CD4-positive, alpha-beta T cell treated with Interferon alpha-2 for 1 hour (primary cell): ENCODE results near the gene DIAPH2.
"Not testable (repeated sequence)": the region's sequence is repeated elsewhere in the genome, so short reads cannot be mapped to it uniquely, and the experiment has no call there.

Experiments used
- DNase-seq, 2 donors: peaks; one replicate each; pipeline ENCODE4 v3.0.0-alpha.2; 2020 to 2022

Gene DIAPH2

GRCh38 chrX:96684339-96685209 is at the start of gene DIAPH2:
DIAPH2 (plus strand) TSS chrX:96684842.
- peak; percentile 82 for DNase-seq

DNA sequence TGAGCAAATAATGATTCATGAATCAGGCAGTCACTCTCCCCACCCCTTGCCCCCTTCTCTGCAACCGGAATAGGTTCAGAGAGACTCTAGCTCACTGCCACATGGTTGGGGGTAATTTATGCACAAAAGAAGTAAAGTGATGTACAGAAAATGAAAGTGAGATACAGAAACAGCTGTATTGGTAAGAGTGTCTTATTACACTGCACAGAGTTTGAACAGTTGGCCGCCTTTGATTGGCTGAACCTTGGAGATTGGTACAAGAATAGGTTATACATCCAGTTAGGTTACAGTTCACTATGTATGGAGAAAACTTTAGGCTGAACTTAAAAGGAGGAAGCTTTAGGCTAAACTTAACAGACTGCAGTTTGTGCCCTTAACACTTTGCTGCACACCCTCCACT is 34.6 kb upstream of the DIAPH2 start:
- no peak for DNase-seq

GRCh38 chrX:96655947-96656623 is 28.6 kb upstream of the DIAPH2 start:
- DNase-seq = no peak

DNA sequence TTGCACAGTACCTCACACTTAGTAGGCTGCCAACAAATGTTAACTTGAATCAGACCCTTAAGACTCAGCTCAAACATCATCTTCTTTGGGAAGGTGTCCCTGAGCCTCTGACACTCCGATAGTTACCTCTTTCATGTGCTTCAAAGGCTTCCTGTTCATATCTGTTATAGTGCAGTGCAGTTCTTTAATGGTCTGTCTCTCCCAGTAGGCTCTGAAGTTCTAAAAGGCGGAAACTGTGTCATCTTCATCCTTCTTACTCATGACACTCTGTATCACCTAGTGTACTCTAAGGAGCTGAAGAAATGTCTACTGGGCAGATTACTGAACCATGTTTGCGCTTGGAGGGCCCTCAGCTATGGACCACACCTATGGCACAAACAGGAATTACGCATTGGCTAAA is 2.1 kb upstream of the DIAPH2 start:
- peak in 1 of 2 donors; percentile 33 for DNase-seq

DNA sequence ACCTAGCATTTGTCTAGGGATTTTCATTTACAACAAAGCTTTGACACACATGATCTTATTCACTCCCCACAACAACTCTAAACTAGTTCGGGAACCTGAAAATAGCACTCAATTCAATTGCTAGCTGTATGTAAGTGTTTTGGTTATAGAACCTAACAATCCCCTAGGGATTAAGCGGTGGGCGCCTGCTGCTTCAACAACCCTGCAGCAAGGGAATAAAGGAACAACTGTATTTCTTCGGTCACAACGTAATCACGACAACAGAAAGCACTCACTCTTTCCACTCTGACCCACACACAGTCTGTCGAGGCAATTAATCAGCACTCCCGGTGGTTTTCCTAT is 674 bp upstream of the DIAPH2 start:
- no peak for DNase-seq

DNA sequence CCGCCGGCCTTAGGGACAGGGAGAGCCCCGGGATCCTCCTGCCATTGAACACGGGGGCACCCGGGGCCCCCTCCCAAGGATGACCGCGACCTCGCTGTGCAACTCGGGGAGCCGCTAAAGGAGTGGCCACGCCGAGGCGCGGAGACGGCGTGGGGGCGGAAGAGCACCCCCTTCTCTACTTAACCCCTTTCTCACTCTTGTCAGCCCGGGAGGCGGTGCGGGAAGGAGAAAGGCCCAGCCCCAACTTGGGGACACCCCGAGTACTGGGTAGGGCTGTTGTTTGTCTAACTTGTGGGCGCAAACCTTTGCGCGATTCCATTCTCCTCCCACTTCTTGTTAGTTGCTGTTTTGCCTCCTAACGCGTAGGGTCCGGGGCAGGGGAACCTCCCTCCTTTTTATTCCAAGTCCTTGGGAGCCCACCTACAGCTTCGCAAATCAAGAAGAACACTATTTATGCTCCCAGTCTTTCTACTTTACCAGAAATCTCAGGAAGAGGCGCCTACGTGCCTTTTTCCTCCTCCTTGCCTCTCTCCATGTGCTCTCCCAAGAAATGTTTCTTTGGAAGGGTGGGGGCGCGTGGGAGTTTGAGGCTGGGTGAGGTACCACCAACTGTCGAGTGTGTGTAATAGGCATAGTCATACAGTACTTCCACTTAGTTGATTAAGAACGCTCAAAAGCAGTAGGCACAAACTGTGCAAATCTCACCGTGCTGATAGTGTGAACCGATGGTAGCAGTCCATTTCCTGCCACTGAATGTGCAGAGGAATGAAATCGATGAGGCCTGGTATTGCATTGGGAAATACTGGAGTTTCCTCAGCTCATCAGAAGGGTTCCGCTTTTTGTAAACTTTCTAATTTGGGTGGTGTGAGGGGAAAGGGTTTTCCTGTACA is 813 bp downstream of the DIAPH2 start:
- peak; percentile 30 to 49 for DNase-seq

- DNase-seq = no peak
Measured at GRCh38 chrX:96687776-96688175, 3.1 kb downstream of the DIAPH2 start.

GRCh38 chrX:96688789-96689188 is 4.1 kb downstream of the DIAPH2 start:
- DNase-seq = no peak

DNA sequence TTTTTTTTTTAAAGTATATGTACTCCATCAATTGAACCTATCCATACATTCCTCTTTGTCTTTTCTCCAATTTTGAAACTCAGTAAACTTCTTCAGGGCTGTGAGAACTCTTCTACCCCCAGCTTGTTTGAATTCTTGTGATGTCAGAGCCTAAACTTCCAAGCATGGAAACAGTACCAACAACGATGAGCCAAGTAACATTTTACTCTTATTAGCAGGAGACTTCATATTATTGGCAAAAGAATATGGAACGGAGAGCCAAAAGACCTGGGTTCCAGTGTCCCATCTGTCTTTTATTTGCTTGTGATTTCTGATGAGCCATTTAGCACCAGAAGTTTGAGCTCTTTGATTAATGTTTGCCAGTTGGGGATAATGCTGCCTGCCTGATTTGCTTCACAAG is 5.3 kb downstream of the DIAPH2 start:
- no peak for DNase-seq

DNA sequence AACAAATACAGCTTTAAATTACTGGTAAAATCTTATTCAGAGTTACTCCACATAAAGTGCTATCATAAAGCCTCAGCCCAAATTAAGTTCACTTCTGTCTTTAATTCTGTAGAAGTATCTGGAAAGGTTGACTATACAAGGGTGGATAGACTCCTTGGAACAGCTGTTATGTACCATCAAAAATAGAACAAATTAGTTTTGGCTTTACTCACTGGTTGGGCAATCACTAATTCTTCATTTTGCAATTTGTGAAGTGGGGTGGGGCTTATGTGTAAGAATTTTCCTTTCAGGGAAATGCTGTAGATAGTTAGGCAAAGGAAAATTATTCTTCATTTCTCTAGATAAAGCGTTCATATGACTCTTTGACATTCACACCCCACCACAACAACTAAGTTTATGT is 7.8 kb downstream of the DIAPH2 start:
- DNase-seq = no peak

GRCh38 chrX:96692890-96693289 is 8.2 kb downstream of the DIAPH2 start:
- no peak for DNase-seq

GRCh38 chrX:96693407-96693806 is 8.8 kb downstream of the DIAPH2 start:
- no peak for DNase-seq

GRCh38 chrX:96696462-96696861 is 11.8 kb downstream of the DIAPH2 start:
- DNase-seq = no peak

DNA sequence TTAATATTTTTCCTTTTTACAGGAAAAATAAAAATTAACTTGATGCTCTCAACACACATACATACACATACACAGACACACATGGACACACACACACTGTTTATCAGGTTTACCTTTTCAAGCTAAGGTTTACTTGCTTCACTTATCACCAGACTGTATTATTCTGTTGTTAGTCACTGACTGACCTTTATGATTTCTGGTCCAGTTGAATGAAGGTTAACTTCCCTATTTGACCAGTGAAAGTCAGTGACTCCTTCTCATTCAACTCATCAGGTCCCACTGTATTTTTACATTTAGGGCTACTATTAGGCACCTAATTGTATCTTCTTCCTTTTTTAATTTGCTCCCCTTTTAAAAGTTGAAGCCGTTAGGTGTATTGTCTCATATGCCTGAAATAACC is 16.0 kb downstream of the DIAPH2 start:
- no peak for DNase-seq

GRCh38 chrX:96703379-96703778 is 18.7 kb downstream of the DIAPH2 start:
- no peak for DNase-seq

- no peak for DNase-seq
Measured at GRCh38 chrX:96703816-96704215, 19.2 kb downstream of the DIAPH2 start.

DNA sequence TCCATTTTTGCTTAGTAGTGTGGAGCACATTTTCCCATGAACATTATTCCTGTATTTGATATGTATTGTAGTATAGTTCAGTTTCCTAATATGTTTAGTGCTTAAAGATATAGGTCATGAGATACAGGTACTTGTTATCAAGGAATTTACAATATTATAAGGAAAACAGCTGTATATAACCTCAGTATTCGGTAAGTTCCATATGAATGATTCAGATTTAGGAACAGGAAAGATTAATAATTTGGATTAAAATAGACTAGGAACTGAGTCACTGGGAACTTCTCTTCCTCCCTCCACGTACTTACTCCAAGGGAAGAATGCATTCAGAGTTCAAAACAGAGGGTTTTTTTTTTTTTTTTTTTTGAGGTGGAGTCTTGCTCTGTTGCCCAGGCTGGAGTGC is 20.0 kb downstream of the DIAPH2 start:
- no peak for DNase-seq

DNA sequence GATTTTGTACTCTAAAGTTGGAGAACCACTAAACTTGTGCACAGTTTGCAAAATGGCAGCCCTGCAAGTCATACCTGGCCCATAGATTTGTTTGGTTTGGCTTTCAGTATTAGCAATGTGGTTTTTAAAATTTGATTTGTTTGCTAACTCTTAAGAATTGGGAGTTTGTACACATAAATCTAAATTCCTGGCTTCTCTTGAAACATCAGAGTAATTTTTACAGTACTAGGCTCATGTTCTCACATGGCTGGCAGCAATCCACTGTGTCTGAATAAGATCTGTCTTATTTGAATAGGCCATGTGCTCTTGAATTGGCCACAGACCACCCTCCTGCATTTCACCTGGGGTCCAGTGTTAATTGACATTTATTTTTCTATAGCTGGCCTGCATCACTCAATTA is 21.3 kb downstream of the DIAPH2 start:
- DNase-seq = no peak

DNA sequence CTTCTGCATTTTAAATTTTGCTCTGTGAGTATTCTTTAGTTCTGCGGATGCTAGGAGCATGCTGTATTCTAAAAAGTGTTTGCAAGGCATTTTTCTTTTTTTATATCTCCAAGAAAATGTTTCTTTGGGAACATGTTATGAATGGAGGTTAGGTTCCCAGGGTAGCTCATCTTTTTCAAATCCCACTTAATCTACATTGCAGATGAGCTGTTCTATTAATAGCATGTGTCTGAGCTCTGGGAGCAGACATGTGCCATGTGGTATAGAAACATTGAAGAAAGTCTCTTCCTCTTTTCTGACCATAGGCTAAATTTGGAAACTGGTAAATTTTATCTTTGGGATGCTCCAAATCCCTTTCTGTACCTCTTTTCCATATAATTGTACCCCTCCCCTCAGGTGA is 23.2 kb downstream of the DIAPH2 start:
- DNase-seq = no peak

DNA sequence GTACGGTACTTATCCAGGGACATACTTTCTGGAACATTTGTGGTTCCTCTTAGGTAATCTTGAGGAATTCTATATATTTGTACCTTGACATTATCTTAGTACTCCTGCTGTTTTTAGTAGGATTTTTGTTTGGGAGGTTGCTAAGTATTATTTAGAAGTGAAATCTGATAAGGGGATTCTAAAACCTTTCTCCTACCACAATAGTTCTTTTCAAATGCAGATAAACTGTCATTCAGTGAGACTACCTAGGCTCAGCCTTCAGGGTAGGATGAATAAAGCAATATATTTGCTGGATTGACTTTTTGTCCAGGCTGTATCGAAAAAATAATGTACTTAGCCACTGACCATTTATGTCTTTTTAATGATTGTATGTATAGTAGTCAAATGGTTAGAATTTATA is 25.4 kb downstream of the DIAPH2 start:
- DNase-seq = no peak

GRCh38 chrX:96713303-96713702 is 28.7 kb downstream of the DIAPH2 start:
- DNase-seq = no peak

- DNase-seq = not testable (repeated sequence)
Measured at GRCh38 chrX:96714393-96714792, 29.8 kb downstream of the DIAPH2 start.

GRCh38 chrX:96715481-96715880 is 30.8 kb downstream of the DIAPH2 start:
- DNase-seq = no peak
